Mesodermal cell (in vitro differentiated cells): Measurements from ENCODE around the gene ADGRF5.

ENCODE experiments used
- H3K27ac ChIP-seq: 2 replicates; pipeline ENCODE4 v1.7.0; 2013; ENCODE audit warnings: mild to moderate bottlenecking, low read depth, low read length, moderate library complexity; ENCODE audit not compliant: severe bottlenecking
- H3K36me3 ChIP-seq: 2 replicates; pipeline ENCODE4 v1.7.1; 2013; ENCODE audit warnings: mild to moderate bottlenecking, low read length, moderate library complexity; ENCODE audit not compliant: control insufficient read depth, insufficient read depth
- H3K4me1 ChIP-seq: one replicate; pipeline ENCODE4 v1.7.1; 2013; ENCODE audit warnings: mild to moderate bottlenecking, low read length; ENCODE audit not compliant: insufficient read depth, control insufficient read depth, poor library complexity, severe bottlenecking
- H3K4me3 ChIP-seq: 2 replicates; pipeline ENCODE4 v1.7.0; 2013; ENCODE audit warnings: low read length, control low read depth, mild to moderate bottlenecking; ENCODE audit not compliant: insufficient read depth, poor library complexity, severe bottlenecking; ENCODE audit errors: extremely low read depth
- H3K9me3 ChIP-seq: 2 replicates; pipeline ENCODE4 v1.7.1; 2013; ENCODE audit warnings: mild to moderate bottlenecking, low read length, moderate library complexity; ENCODE audit not compliant: control insufficient read depth
- WGBS, 2 experiments: methylation state at CpG; one replicate each; pipeline ENCODE4 v1.1.5; 2013; ENCODE audit warnings: missing lambda C conversion rate in 2 of 2; ENCODE audit not compliant: insufficient coverage in 2 of 2; 5-methylcytosine and 5-hydroxymethylcytosine counted together

ADGRF5 gene

DNA sequence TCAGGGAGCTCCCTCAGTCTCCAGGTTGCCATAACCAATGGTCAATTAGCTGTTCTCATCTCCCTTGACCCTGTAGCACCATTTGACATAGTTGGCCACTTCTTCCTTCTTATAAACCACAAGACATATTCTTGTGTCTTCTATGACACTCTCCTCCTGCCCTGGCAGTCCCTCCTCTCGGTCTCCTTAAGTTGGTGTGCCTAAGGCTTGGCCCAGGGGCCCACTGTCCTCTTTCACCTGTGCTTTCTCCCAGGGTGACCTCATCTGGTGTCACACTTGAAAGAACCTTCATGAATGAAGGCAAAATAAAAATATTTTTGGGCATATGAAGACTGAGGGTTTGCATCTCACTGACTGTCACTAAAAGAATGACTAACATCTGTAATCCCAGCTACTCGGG is 9.7 kb upstream of the ADGRF5 start:
- Histone ChIP-seq H3K9me3 (no peaks in the 10 kb centered on the region), H3K4me1 (peaks cover 8% of the 10 kb centered on the region), H3K4me3 (no peak overlapping the region), H3K27ac (no peak overlapping the region), H3K36me3 (no peaks in the 10 kb centered on the region)
- WGBS, 2 experiments, result 88 to 89% methylated on average over 2 of the region's 2 CpGs

DNA sequence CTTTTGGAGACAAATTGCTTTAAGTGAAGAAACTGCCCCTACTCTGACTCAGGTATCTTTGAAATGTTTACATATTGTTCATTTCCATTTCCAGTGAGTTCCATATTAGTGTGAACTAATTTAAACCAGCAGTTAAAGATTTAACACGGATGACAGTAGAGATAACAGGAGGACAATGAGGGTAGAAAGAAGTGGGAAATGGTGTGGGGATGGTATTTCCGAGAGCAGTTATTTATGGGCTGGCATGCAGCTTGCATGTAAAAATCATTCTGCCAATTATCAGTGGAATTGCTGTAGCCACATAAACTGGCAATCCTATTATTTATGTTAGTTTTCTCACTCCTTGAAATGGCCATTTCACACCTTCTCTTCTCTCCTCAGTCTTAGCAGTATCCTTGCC is 8.6 kb upstream of the ADGRF5 start:
- Histone ChIP-seq H3K4me3 (no peak overlapping the region), H3K36me3 (no peaks in the 10 kb centered on the region), H3K27ac (no peak overlapping the region), H3K9me3 (no peaks in the 10 kb centered on the region), H3K4me1 (peaks cover 11% of the 10 kb centered on the region)
- 86 to 100% methylated on average over 1 of the region's 2 CpGs for WGBS, 2 experiments

DNA sequence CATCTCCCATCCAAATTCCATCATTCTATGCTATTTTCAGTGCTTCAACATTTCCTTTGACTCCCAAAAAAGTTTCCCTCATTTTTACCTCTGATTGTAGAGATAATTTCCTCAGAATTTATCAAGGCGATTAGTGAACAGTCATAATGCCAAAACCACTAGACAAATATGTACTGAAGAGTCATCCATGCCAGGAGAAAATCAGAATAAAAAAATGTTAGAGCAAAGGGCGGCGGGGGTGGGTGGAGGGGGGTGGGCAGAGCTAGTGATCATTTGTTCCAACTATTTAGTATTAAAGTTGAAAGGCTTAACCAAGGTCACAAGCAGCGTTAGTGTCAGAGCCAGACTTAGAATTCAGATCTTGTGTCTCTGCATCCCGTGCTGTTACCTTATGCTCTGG is 5.3 kb upstream of the ADGRF5 start:
- H3K9me3 ChIP-seq, result no peaks in the 10 kb centered on the region
- H3K4me3 ChIP-seq, result no peak overlapping the region
- H3K4me1 ChIP-seq, result peaks cover 3% of the 10 kb centered on the region
- no CpG with 5 or more reads among the region's 5 CpGs for WGBS, 2 experiments
- no peaks in the 10 kb centered on the region for H3K36me3 ChIP-seq
- H3K27ac ChIP-seq, result no peak overlapping the region

GRCh38 chr6:46926481-46926880 is 4.7 kb upstream of the ADGRF5 start:
- Histone ChIP-seq H3K36me3 (no peaks in the 10 kb centered on the region), H3K4me1 (peaks cover 3% of the 10 kb centered on the region), H3K9me3 (no peaks in the 10 kb centered on the region), H3K27ac (no peak overlapping the region), H3K4me3 (no peak overlapping the region)
- WGBS, 2 experiments, result 87% methylated on average over 2 of the region's 6 CpGs; no CpG with 5 or more reads in 1 of the 2 experiments

- no peaks in the 10 kb centered on the region for H3K9me3 ChIP-seq
- 84 to 89% methylated on average over 2 to 4 of the region's 6 CpGs for WGBS, 2 experiments
- no peak overlapping the region for H3K27ac ChIP-seq
- peaks cover 3% of the 10 kb centered on the region for H3K4me1 ChIP-seq
- H3K4me3 ChIP-seq, result no peak overlapping the region
- H3K36me3 ChIP-seq, result no peaks in the 10 kb centered on the region
Measured at GRCh38 chr6:46925563-46926253, 4.0 kb upstream of the ADGRF5 start.

- Histone ChIP-seq H3K9me3 (no peaks in the 10 kb centered on the region), H3K4me3 (no peak overlapping the region), H3K27ac (no peak overlapping the region), H3K36me3 (no peaks in the 10 kb centered on the region), H3K4me1 (peaks cover 3% of the 10 kb centered on the region)
- 83 to 95% methylated on average over 5 to 6 of the region's 7 CpGs for WGBS, 2 experiments
Measured at GRCh38 chr6:46923476-46923875, 1.7 kb upstream of the ADGRF5 start.

DNA sequence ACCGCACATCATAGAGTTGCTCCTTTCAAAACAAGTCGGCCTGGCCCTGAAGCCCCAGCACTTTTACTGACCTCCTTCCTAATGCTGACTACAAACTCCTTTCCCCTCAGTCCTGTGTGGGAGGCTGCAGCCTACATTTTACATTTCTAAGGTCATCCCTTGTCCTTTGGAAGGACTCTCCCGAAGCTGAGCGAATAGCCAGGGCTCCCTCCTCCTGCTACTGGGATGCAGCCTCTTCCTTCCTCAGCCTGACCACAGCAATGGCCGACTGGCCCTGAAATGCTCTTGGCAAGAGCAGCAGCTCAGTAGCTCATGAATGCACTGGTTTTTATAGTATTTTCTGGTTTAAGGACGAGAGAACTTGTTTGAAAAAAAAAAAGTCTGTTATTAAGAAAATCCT is 679 bp downstream of the ADGRF5 start:
- H3K4me3 ChIP-seq, result no peak overlapping the region
- peaks cover 3% of the 10 kb centered on the region for H3K4me1 ChIP-seq
- H3K27ac ChIP-seq, result no peak overlapping the region
- no peaks in the 10 kb centered on the region for H3K9me3 ChIP-seq
- WGBS, 2 experiments, result 79 to 90% methylated on average over 3 to 4 of the region's 6 CpGs
- H3K36me3 ChIP-seq, result no peaks in the 10 kb centered on the region

DNA sequence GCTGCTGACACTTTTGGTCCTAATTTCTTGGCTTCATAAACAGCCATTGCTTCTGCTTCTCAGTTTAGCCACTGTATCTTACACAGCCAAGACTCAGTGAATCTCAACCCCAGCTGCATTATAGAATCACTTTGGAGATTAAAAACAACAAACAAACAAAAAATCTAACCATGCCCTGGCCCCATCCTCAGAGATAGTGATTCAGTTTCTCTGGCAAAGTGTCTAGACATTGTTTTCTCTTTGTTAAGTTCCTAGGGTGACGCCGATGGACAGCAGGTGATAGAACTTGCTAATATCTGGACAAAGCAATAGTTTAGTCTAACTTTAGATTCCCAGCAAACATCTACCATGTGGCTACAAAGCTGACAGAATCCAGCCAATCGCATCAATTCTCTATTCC is 2.9 kb downstream of the ADGRF5 start:
- no peaks in the 10 kb centered on the region for H3K4me1 ChIP-seq
- 88% methylated on average over 1 of the region's 3 CpGs; no CpG with 5 or more reads in 1 of the 2 experiments for WGBS, 2 experiments
- no peak overlapping the region for H3K4me3 ChIP-seq
- H3K9me3 ChIP-seq, result no peaks in the 10 kb centered on the region
- no peaks in the 10 kb centered on the region for H3K36me3 ChIP-seq
- H3K27ac ChIP-seq, result no peak overlapping the region

DNA sequence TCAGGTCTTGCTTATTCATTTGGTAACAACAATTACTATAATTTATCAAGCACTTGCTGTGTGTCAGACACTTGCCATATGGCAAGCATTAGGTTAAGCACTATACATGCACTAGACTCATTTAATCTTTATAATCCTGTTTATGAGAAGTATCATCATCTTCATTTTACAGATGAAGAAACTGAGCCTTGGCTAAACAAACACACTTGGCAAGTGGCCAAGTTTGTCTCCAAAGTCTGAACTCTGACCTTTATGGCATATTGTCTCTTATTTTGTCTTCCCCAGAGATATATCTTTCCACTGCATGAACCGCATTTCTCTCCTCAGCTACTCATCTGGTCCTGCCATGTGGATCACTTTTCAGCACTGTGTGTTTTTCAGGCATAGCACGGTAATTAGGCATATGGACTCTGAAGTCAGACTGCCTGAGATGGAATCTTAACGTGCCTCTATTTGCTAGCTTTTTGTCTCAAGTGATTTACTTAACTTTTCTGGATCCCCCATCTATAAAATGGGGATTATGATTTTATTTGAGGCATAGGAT is 4.7 kb downstream of the ADGRF5 start:
- Histone ChIP-seq H3K27ac (no peak overlapping the region), H3K9me3 (no peaks in the 10 kb centered on the region), H3K36me3 (no peaks in the 10 kb centered on the region), H3K4me3 (no peak overlapping the region), H3K4me1 (no peaks in the 10 kb centered on the region)
- 86 to 88% methylated on average over 2 of the region's 3 CpGs for WGBS, 2 experiments

DNA sequence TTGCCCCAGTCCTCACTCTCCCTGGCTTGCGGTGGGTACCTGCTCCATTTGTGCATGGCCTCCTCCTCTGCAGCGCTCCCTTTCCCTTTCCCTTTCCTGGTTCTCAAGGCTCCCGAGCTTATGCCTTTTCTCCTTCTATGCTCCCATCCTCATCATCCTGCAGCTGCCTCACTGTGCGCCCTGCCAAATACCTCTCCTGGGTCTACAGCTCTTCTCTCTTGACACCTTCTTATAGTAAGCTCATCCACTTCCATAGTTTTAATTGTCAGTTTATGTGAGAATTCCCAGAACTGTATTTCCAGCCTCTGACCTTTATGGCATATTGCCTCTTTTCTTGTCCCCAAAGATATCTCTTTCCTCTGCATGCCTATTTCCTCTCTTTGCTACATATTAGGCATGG is 5.9 kb downstream of the ADGRF5 start:
- H3K4me1 ChIP-seq, result no peaks in the 10 kb centered on the region
- no peak overlapping the region for H3K4me3 ChIP-seq
- H3K9me3 ChIP-seq, result no peaks in the 10 kb centered on the region
- WGBS, 2 experiments, result 94 to 96% methylated on average over 3 to 4 of the region's 4 CpGs
- H3K27ac ChIP-seq, result no peak overlapping the region
- no peaks in the 10 kb centered on the region for H3K36me3 ChIP-seq

DNA sequence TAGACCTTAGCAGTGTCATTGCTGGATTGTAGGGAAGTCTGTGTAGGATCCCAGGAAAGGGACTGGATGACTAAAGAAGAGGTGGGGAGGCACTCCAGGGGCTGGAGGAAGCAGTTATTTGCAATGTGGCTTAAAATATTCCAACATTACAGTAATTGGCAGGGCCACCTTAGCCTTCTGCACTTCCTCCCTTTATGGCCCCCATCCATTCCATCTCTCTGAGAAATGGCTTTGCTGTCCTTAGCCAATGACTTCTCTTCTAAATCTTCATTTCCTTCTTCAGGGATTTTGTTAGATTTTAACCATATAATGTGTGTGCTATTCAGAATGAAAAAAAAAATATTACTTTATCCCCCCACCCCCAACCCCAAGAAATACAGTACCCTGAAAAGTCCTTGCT is 6.4 kb downstream of the ADGRF5 start:
- no peak overlapping the region for H3K27ac ChIP-seq
- no peaks in the 10 kb centered on the region for H3K4me1 ChIP-seq

More for the DNA sequence above, 6.4 kb downstream of the ADGRF5 start:
- Histone ChIP-seq H3K4me3 (no peak overlapping the region), H3K9me3 (no peaks in the 10 kb centered on the region), H3K36me3 (no peaks in the 10 kb centered on the region)
